GM12875 (cell line): ENCODE measurements around the gene PARP2.

Source experiments
- H3K4me3 ChIP-seq: one replicate; pipeline ENCODE4 v1.5.1; 2011; ENCODE audit warnings: low read depth, low read length, control low read depth
- TF ChIP-seq, protein P1 (sequence below): IDR thresholded peaks from 2 replicates; pipeline ENCODE4 v1.5.1; 2011; ENCODE audit warnings: low read depth, mild to moderate bottlenecking, control low read depth, inconsistent platforms, low read length, moderate library complexity, borderline replicate concordance; ENCODE audit not compliant: insufficient read depth

Gene PARP2

DNA sequence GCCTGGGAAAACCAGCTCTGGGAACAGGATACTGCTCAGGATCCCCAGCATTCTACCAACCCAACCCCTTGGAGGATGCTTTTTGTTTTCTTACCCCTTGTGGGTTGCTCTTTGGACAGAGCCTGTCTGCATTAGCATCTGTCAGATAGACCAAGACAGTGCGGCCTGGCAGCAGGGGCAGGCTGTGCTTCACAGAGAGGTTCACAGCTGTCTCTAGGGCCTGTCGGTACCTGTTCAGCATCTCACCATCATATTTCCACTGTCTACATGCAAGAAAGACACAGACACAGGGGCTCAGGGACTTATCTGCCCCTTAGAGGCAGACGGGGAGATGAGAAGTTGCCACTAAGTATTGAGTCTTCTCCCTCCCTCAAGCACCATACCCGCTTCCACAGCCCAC, 48.1 kb downstream of the PARP2 start:
- H3K4me3 ChIP-seq: no peak overlapping the region
- TF ChIP-seq, protein P1, sequence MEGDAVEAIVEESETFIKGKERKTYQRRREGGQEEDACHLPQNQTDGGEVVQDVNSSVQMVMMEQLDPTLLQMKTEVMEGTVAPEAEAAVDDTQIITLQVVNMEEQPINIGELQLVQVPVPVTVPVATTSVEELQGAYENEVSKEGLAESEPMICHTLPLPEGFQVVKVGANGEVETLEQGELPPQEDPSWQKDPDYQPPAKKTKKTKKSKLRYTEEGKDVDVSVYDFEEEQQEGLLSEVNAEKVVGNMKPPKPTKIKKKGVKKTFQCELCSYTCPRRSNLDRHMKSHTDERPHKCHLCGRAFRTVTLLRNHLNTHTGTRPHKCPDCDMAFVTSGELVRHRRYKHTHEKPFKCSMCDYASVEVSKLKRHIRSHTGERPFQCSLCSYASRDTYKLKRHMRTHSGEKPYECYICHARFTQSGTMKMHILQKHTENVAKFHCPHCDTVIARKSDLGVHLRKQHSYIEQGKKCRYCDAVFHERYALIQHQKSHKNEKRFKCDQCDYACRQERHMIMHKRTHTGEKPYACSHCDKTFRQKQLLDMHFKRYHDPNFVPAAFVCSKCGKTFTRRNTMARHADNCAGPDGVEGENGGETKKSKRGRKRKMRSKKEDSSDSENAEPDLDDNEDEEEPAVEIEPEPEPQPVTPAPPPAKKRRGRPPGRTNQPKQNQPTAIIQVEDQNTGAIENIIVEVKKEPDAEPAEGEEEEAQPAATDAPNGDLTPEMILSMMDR: no peak

DNA sequence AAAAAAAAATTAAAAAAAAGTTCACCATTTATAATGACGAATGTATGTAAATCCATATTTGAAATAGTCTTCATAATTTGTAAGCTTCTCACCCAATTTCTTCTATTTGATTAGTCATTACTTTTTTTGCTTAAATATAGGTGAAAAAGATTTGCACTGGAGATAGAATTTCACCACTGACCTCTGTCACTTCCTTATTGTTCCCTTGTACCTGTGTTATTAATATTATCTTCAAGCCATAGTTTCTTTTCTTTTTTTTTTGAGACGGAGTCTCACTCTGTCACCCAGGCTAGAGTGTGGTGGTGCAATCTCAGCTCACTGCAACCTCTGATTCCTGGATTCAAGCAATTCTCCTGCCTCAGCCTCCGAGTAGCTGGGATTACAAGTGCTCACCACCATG, 54.1 kb downstream of the PARP2 start:
- TF ChIP-seq, protein P1: no peak
- H3K4me3 ChIP-seq: no peak overlapping the region

DNA sequence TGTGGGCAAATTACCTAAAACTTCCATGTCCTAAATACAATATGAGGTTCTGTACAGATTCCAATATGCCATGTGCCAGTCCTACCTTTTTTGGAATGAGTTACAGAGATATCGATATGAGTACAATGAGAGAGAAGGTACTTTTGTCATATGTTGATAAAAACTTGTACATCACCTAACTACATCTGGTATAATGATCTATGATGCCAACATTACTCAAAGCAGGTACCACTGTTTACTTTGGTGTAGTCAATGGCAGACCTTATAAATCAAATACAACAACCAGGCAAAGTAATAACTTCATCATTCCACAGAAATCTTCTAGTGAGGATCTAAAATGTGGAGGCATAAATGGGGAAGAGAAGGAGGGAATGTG, 57.1 kb downstream of the PARP2 start:
- TF ChIP-seq, protein P1: no peak
- H3K4me3 ChIP-seq: no peak overlapping the region

DNA sequence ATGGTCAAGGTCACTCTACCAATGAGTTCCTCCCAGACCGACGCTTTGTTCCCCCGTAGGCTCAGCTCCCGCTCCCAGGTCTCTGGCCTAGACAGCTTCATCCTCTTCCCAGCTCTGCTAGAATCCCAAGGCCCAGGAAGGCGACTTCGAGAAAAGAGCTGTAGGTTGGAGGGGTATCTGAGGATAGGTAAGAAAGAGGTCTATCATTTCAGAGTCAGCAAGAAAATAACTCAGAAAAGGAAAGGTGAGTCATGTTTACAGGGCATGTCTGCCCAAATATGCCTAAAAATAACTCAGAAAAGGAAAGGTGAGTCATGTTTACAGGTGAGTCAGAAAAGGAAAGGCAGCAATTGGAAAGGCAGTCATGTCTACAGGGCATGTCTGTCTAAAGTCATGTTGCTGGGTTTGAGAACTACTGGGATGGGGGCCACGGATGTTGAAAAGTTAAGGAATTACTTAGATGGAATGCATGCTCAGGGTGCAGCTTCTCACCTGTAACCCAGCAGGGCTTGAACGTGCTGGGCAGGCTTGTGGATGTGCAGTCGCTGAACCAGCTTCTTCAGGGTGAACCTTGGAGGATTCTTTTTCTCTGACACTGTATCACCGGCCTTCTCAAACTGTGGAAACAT, 57.6 kb downstream of the PARP2 start:
- H3K4me3 ChIP-seq: no peak overlapping the region
- TF ChIP-seq, protein P1: no peak

DNA sequence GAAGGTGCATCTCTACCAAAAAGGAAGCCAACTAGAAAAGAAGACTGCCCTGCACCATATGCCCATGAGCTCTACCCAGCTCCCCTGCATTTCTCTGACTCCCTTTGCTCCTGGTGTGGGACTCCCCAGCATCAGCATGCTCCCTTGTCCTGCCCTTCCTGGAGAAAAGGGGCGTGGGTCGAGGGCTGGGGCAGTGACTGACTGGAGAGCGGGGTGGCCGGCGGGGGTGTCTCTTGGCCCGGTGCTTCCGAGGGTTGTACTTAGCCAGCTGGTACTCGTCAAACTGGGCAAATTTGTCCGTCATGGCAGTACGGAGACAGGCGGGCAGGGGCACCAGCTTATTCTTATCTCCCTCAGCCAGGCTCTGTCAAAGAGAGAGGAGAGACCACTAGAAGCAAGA, 60.1 kb downstream of the PARP2 start:
- TF ChIP-seq, protein P1: no peak
- H3K4me3 ChIP-seq: no peak overlapping the region
